Fibroblast of peridontal ligament (primary cell): ENCODE data around the gene FOXP4.
A peak's percentile ranks its signal among the peaks of the same experiment; 100 is the strongest.
"Not testable (repeated sequence)": the region's sequence is repeated elsewhere in the genome, so short reads cannot be mapped to it uniquely, and the experiment has no call there.

ENCODE experiments used
- DNase-seq: peaks from one replicate; pipeline ENCODE4 v3.0.0-alpha.2; 2010; ENCODE audit errors: extremely low read depth

Gene FOXP4

GRCh38 chr6:41599015-41599851 lies 53.1 kb downstream of the FOXP4 start:
- DNase-seq, result no peak

- no peak for DNase-seq
These were observed 53.8 kb downstream of the FOXP4 start for GRCh38 chr6:41599852-41600445.

DNA sequence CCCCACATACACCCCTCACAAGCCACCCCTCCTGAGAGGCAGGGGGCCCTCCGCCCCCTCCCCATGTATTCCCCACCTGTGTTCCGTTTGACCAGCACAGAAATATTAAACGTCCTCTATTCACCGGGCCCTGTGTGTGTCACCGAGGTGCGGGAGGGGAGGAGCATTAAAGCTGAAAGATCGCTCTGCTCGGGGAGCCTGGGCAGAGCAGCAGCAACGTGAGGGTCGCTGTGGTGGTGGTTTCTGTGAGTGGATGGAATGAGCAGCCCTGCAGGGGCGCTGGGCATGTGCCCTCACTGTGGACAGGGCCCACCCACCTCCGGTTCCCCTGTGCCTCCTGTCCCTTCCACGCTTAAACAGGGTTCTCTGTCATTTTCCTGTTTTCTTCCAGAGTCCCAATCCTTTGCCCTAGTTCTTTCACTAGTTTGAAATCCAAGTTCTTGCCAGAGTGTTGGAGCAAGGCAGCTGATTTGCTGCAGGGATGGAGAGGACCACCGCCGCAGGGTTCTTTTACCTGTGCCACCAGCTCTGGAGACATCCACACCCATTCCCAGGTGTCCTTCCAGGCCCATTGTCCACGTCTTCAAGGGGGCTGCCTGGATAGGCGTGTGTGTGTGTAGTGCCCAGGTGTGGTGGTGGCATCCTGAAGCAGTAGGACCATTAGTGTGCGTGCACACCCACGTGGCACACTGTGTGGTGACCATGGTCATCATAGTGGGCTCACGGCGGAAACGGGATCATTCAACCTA lies 54.5 kb downstream of the FOXP4 start:
- DNase-seq, result no peak

GRCh38 chr6:41601248-41601549 lies 55.0 kb downstream of the FOXP4 start:
- no peak for DNase-seq

- no peak for DNase-seq
These were observed 56.2 kb downstream of the FOXP4 start for GRCh38 chr6:41602422-41602743.

DNA sequence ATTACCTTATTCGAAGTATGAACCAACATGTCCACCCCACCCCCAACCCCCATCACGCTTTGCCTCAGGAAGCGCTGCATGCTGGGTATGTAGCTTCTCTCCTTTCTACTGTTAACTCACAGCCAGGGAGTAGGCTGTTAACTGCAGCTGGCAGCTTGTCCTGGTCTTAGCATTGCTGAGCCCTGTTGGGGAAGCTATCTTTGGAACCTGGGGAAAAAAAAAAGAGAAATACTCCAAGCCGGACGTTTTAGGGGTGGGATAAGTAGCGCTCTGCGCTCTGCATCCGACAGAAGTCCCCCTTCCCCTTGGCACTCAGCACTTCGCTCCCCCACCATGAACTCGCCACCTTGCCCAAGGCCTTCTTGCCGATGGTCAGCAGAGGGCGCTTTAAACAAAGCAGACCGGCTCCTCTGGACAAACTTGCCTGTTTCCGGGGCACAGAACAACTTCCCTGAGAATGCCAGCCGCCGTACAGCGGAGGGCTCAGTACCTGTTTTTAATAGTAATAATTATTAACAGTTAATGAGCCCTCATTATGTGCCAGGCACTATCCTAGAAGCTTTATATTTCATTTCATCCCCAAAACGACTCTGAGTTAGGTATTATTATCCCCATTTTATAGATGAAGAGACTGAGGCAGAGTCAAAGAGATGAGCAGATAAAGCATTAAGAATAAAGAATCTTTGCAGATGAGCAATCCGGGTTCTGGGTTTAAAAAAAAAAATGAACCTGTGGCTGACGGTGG lies 56.9 kb downstream of the FOXP4 start:
- DNase-seq, result peak; percentile 86

- no peak for DNase-seq
These were observed 57.8 kb downstream of the FOXP4 start for GRCh38 chr6:41604006-41604405.

GRCh38 chr6:41605649-41606048 lies 59.5 kb downstream of the FOXP4 start:
- no peak for DNase-seq

DNA sequence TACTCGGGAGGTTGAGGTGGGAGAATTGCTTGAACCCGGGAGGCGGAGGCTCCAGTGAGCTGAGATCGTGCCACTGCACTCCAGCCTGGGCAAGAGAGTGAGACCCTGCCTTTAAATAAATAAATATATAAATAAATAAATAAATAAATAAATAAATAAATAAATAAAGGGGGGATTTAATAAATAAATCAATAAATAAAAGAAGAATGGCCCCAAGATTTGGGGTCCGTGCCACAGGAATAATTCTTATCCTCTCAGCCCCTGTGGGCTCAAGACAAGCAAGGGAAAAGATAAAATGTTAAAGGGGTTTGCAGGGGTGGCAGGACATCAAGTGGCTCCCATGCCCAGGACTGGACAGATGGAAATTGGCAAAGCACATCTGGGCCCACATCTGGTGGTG lies 60.9 kb downstream of the FOXP4 start:
- DNase-seq, result no peak

- DNase-seq, result no peak
These were observed 61.6 kb downstream of the FOXP4 start for GRCh38 chr6:41607736-41608135.

- DNase-seq, result no peak
These were observed 62.4 kb downstream of the FOXP4 start for GRCh38 chr6:41608443-41609151.

DNA sequence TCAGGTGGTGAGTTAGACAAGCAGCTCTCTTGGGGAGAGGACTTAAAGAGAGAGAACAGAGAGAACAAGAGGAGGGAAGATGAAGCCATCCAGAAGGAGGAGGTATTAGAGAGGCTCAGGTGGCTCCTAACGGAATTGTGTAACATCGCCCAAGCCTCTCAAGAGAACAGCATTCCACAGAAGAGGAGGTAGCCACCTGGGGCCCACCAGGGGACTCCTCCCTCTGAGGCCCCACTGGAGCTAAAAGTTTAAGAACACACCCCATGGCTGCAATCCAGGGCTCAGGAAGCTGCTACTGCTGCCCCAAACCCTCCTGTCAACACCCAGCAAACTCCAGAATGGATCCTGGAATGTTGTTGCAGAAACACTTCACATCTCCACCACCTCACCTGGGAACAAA lies 68.5 kb downstream of the FOXP4 start:
- no peak for DNase-seq

- DNase-seq, result no peak
These were observed 69.1 kb downstream of the FOXP4 start for GRCh38 chr6:41615311-41615710.

GRCh38 chr6:41618598-41618997 lies 72.4 kb downstream of the FOXP4 start:
- no peak for DNase-seq

DNA sequence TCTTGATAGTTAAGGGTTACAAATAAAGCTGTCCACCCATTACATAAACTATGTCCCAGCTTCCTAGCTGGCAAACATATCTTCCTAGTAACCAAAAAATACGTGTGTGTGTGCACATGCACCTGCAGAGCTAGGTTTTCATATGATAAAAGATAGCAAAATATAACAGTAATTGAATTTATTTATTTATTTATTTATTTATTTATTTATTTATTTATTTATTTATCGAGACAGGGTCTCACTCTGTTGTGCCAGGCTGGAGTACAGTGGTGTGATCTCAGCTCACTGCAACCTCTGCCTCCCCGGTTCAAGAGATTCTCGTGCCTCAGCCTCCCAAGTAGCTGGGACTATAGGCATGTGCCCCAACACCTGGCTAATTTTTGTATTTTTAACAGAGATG lies 73.0 kb downstream of the FOXP4 start:
- DNase-seq, result not testable (repeated sequence)

DNA sequence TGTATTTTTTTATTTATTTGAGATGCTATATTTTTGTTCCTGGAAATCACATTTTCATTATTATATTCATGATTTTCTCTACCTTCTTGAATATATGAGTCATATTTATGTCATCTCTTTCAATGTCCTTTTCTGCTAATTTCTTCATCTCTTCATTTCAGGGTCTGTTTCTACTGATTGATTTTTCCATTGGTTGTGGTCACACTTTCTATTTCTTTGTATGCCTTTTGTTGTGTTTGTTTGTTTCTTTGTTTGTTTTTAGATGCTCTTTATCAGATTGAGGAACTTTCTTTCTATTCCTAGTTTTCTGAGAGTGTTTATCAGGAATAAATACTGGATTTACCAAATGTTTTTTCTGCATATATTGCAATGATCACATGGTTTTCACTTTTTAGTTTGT lies 75.2 kb downstream of the FOXP4 start:
- no peak for DNase-seq

GRCh38 chr6:41621802-41622201 lies 75.6 kb downstream of the FOXP4 start:
- no peak for DNase-seq

- no peak for DNase-seq
These were observed 76.2 kb downstream of the FOXP4 start for GRCh38 chr6:41622206-41622988.

- no peak for DNase-seq
These were observed 77.1 kb downstream of the FOXP4 start for GRCh38 chr6:41623330-41623729.

GRCh38 chr6:41624621-41625380 lies 78.6 kb downstream of the FOXP4 start:
- DNase-seq, result no peak
